OCI-LY7 (cell line): ENCODE data around the gene NAV3. TPM values are rescaled to one million over a fixed set of nuclear protein-coding genes. Genes with fewer than 3 reads are reported as not detected.

Experiments
- BruUV-seq: library from RNA; stranded (reverse); fragments of 400-500 nt; replicated peaks from 2 replicates; lab custom pipeline; 2021; lab: Mats Ljungman, UMichigan
- CTCF ChIA-PET: fragments of 300-600 bp; sonication (Branson Sonifier 250); formaldehyde crosslinking; loops from one replicate; lab custom pipeline; 2022; ENCODE audit warnings: antibody characterized with exemption; ENCODE audit not compliant: unreplicated experiment; lab: Charles Lee
- POLR2A ChIA-PET: fragments of 300-600 bp; sonication (Branson Sonifier 250); formaldehyde crosslinking; loops from one replicate; lab custom pipeline; 2022; ENCODE audit warnings: antibody characterized with exemption; lab: Charles Lee
- DNase-seq: peaks from one replicate; pipeline ENCODE4 v3.0.0-alpha.2; 2015; ENCODE audit warnings: low spot score
- H2AFZ ChIP-seq: fragments of 200-600 bp; sonication (generic), shearing (Covaris generic); 2 replicates; pipeline ENCODE4 v1.6.1; 2014; ENCODE audit warnings: mild to moderate bottlenecking, antibody characterized with exemption, low read length, moderate library complexity
- H3K27ac ChIP-seq: fragments of 200-600 bp; sonication (generic); 2 replicates; pipeline ENCODE4 v1.5.1; 2014; ENCODE audit warnings: mixed run types, low read depth, mild to moderate bottlenecking, moderate library complexity, low read length, inconsistent platforms; ENCODE audit not compliant: poor library complexity, severe bottlenecking
- H3K36me3 ChIP-seq: fragments of 200-600 bp; sonication (generic); 2 replicates; pipeline ENCODE4 v1.6.1; 2014; ENCODE audit warnings: mild to moderate bottlenecking, antibody characterized with exemption, low read length, moderate library complexity, mixed read lengths; ENCODE audit not compliant: insufficient read depth
- H3K4me1 ChIP-seq: fragments of 200-600 bp; sonication (generic); 2 replicates; pipeline ENCODE4 v1.5.1; 2014; ENCODE audit warnings: mild to moderate bottlenecking, low read length; ENCODE audit not compliant: insufficient read depth, poor library complexity, severe bottlenecking
- H3K4me2 ChIP-seq: fragments of 200-600 bp; sonication (generic); 2 replicates; pipeline ENCODE4 v1.6.1; 2014; ENCODE audit warnings: mild to moderate bottlenecking, low read length
- H3K4me3 ChIP-seq: fragments of 200-600 bp; sonication (generic); 2 replicates; pipeline ENCODE4 v1.5.1; 2014; ENCODE audit warnings: mild to moderate bottlenecking, low read depth, low read length; ENCODE audit not compliant: poor library complexity, severe bottlenecking
- H3K79me2 ChIP-seq: fragments of 200-600 bp; sonication (generic); 2 replicates; pipeline ENCODE4 v1.6.1; 2016; ENCODE audit warnings: low read depth, mild to moderate bottlenecking, low read length, moderate library complexity, mixed read lengths; ENCODE audit not compliant: insufficient read depth
- H3K9me2 ChIP-seq: fragments of 200-600 bp; sonication (generic); 2 replicates; pipeline ENCODE4 v1.6.1; 2016; ENCODE audit warnings: mild to moderate bottlenecking, low read length, mixed read lengths; ENCODE audit not compliant: insufficient read depth
- H3K9me3 ChIP-seq: fragments of 200-600 bp; sonication (generic); 2 replicates; pipeline ENCODE4 v1.6.1; 2014; ENCODE audit warnings: mild to moderate bottlenecking, mixed run types, low read length, mixed read lengths
- H4K20me1 ChIP-seq: fragments of 200-600 bp; sonication (generic); 2 replicates; pipeline ENCODE4 v1.6.1; 2014; ENCODE audit warnings: mild to moderate bottlenecking, antibody characterized with exemption, low read length, moderate library complexity, mixed read lengths; ENCODE audit not compliant: insufficient read depth
- CTCF ChIP-seq: fragments of 200-600 bp; sonication (generic); conservative IDR thresholded peaks from 2 replicates; pipeline ENCODE4 v1.5.1; 2014; ENCODE audit warnings: mild to moderate bottlenecking, antibody characterized with exemption, low read length, moderate library complexity, mixed read lengths
- EZH2phosphoT487 ChIP-seq: fragments of 200-600 bp; sonication (generic); IDR thresholded peaks from 2 replicates; pipeline ENCODE4 v1.6.1; 2018; ENCODE audit warnings: low read depth, borderline replicate concordance, mild to moderate bottlenecking, mixed run types, antibody characterized with exemption, low read length, moderate library complexity, mixed read lengths
- intact Hi-C: fragments of 100-400 bp; cut with micrococcal nuclease; formaldehyde crosslinking; loops from one replicate; pipeline ENCODE4 v1.10.0; 2022; ENCODE audit not compliant: unreplicated experiment
- total RNA-seq, 2 experiments: library from RNA; depleted of rRNA in 1 of 2; stranded (reverse); fragments of >200 nt in 1 of 2; shearing (Covaris generic) in 1 of 2; gene quantifications; 2 replicates each; pipeline ENCODE4 v1.2.3, GENCODE V29; 2014 to 2022

NAV3 gene
- total RNA-seq, 2 experiments from 2014 or later: 0.68 to 1.6 TPM

- TF ChIP-seq CTCF (no peak), EZH2phosphoT487 (no peak)
- Histone ChIP-seq H3K4me2 (no peak overlapping the region), H3K36me3 (no peaks in the 10 kb centered on the region), H3K4me1 (no peaks in the 10 kb centered on the region), H3K9me2 (no peaks in the 10 kb centered on the region), H2AFZ (no peak overlapping the region), H3K27ac (no peak overlapping the region), H3K79me2 (no peaks in the 10 kb centered on the region), H3K4me3 (no peak overlapping the region), H4K20me1 (no peaks in the 10 kb centered on the region), H3K9me3 (no peaks in the 10 kb centered on the region)
- POLR2A ChIA-PET: interaction anchor here (1.0 kb wide), 1 partner anchor 8 kb away, joined by 3 read pairs; no protein-coding TSS in a partner anchor
- CTCF ChIA-PET: no interaction called here
- no peak for DNase-seq
- intact Hi-C loops: no loop called here
- no TSS peak for BruUV-seq
Observed at GRCh38 chr12:77946541-77947061, 115.9 kb downstream of the NAV3 start.

DNA sequence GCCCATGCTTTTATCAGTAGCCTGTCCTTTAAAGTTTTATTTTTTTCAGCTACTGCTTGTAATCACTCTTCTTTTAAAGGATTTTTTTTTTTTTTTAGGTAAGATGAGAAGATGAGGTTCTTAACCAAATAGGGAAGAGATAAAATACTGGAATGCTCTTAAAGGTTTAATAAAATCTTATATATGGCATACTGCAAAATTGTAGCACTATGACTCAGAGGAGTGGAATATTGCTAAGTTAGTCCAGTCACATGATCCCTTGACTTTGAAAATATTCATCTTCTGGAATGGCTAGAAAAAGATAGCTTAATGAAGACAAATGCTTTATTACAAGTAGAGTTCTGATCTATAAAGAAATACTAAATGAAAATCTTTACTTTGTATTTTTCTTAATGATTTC is 116.6 kb downstream of the NAV3 start:
- Histone ChIP-seq H3K4me2 (no peak overlapping the region), H4K20me1 (no peaks in the 10 kb centered on the region), H3K36me3 (no peaks in the 10 kb centered on the region), H3K9me2 (no peaks in the 10 kb centered on the region), H3K79me2 (no peaks in the 10 kb centered on the region), H3K9me3 (no peaks in the 10 kb centered on the region), H2AFZ (no peak overlapping the region), H3K4me3 (no peak overlapping the region), H3K4me1 (no peaks in the 10 kb centered on the region), H3K27ac (no peak overlapping the region)
- intact Hi-C loops: no loop called here
- ChIA-PET CTCF (no interaction called here), POLR2A (no interaction called here)
- BruUV-seq: no TSS peak
- DNase-seq: no peak
- TF ChIP-seq EZH2phosphoT487 (no peak), CTCF (no peak)

DNA sequence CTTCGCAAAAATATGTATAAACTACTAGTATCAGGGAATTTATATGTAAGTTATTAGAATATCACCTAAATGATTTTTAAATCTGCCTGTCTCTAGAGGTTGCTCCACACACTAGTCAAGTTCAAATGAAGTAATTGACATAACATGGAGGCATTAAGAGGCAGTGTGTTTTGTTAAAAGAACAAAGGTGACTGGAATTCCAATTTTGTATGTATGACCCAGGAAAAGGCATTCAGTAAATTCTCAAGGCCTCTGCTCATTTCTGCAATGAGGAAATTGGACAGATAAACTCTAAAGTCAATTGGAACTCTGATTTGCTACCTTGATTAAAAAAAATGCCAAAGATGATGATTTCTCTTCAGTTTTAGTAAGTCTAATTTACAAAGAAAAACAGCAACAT is 117.1 kb downstream of the NAV3 start:
- intact Hi-C loops: no loop called here
- H3K79me2 ChIP-seq: no peaks in the 10 kb centered on the region
- BruUV-seq: no TSS peak
- no peaks in the 10 kb centered on the region for H3K4me1 ChIP-seq
- H3K4me3 ChIP-seq: no peak overlapping the region
- no peak overlapping the region for H2AFZ ChIP-seq
- H3K9me3 ChIP-seq: no peaks in the 10 kb centered on the region
- H3K27ac ChIP-seq: no peak overlapping the region
- ChIA-PET POLR2A (no interaction called here), CTCF (no interaction called here)
- DNase-seq: no peak
- H3K9me2 ChIP-seq: no peaks in the 10 kb centered on the region
- no peaks in the 10 kb centered on the region for H3K36me3 ChIP-seq
- H4K20me1 ChIP-seq: no peaks in the 10 kb centered on the region
- TF ChIP-seq EZH2phosphoT487 (no peak), CTCF (no peak)
- H3K4me2 ChIP-seq: no peak overlapping the region
